ENCODE results near the gene NR3C1. TPM values are rescaled to one million over a fixed set of nuclear protein-coding genes. Genes with fewer than 3 reads are reported as not detected.

Gene NR3C1
- total RNA-seq, 1 donor from 2014 or later, result 47.8 TPM

- no peaks in the 10 kb centered on the region for H3K27me3 Mint-ChIP-seq (ENCODE audit: unreplicated experiment)
- no peaks in the 10 kb centered on the region for H3K9me3 Mint-ChIP-seq (ENCODE audit: unreplicated experiment)
- TF ChIP-seq CTCF (IDR thresholded peaks at IDR 0.05), result no peak
- DNase-seq (ENCODE audit: extremely low spot score, unreplicated experiment), result no peak
- no peaks in the 10 kb centered on the region for H3K36me3 Mint-ChIP-seq (ENCODE audit: unreplicated experiment)
- H3K27ac Mint-ChIP-seq (ENCODE audit: unreplicated experiment), result no peak overlapping the region
- peaks cover 7% of the 10 kb centered on the region for H3K4me1 Mint-ChIP-seq (ENCODE audit: unreplicated experiment)
- H3K4me3 Mint-ChIP-seq (ENCODE audit: unreplicated experiment), result no peak overlapping the region
Observed at GRCh38 chr5:143431789-143432188, 28.3 kb upstream of the NR3C1 start.

- no peak for TF ChIP-seq CTCF (IDR thresholded peaks at IDR 0.05)
- no peak overlapping the region for H3K4me3 Mint-ChIP-seq (ENCODE audit: unreplicated experiment)
- DNase-seq (ENCODE audit: extremely low spot score, unreplicated experiment), result no peak
- no peaks in the 10 kb centered on the region for H3K27me3 Mint-ChIP-seq (ENCODE audit: unreplicated experiment)
- no peaks in the 10 kb centered on the region for H3K36me3 Mint-ChIP-seq (ENCODE audit: unreplicated experiment)
- H3K27ac Mint-ChIP-seq (ENCODE audit: unreplicated experiment), result no peak overlapping the region
- no peaks in the 10 kb centered on the region for H3K4me1 Mint-ChIP-seq (ENCODE audit: unreplicated experiment)
- H3K9me3 Mint-ChIP-seq (ENCODE audit: unreplicated experiment), result no peaks in the 10 kb centered on the region
Observed at GRCh38 chr5:143428738-143429420, 25.4 kb upstream of the NR3C1 start.

- no peaks in the 10 kb centered on the region for H3K36me3 Mint-ChIP-seq (ENCODE audit: unreplicated experiment)
- no peak overlapping the region for H3K4me3 Mint-ChIP-seq (ENCODE audit: unreplicated experiment)
- no peaks in the 10 kb centered on the region for H3K9me3 Mint-ChIP-seq (ENCODE audit: unreplicated experiment)
- DNase-seq (ENCODE audit: extremely low spot score, unreplicated experiment), result no peak
- H3K4me1 Mint-ChIP-seq (ENCODE audit: unreplicated experiment), result no peaks in the 10 kb centered on the region
- H3K27me3 Mint-ChIP-seq (ENCODE audit: unreplicated experiment), result no peaks in the 10 kb centered on the region
- no peak overlapping the region for H3K27ac Mint-ChIP-seq (ENCODE audit: unreplicated experiment)
- TF ChIP-seq CTCF (IDR thresholded peaks at IDR 0.05), result no peak
Observed at GRCh38 chr5:143428155-143428554, 24.7 kb upstream of the NR3C1 start.

- Mint-ChIP-seq H3K27me3 (ENCODE audit: unreplicated experiment) (no peaks in the 10 kb centered on the region), H3K36me3 (ENCODE audit: unreplicated experiment) (no peaks in the 10 kb centered on the region), H3K4me1 (ENCODE audit: unreplicated experiment) (no peaks in the 10 kb centered on the region), H3K27ac (ENCODE audit: unreplicated experiment) (no peak overlapping the region), H3K4me3 (ENCODE audit: unreplicated experiment) (no peak overlapping the region), H3K9me3 (ENCODE audit: unreplicated experiment) (no peaks in the 10 kb centered on the region)
- TF ChIP-seq CTCF (IDR thresholded peaks at IDR 0.05), result no peak
- DNase-seq (ENCODE audit: extremely low spot score, unreplicated experiment), result no peak
Observed at GRCh38 chr5:143427122-143427735, 23.7 kb upstream of the NR3C1 start.

GRCh38 chr5:143426437-143426991 is 23.0 kb upstream of the NR3C1 start:
- DNase-seq (ENCODE audit: extremely low spot score, unreplicated experiment), result no peak
- Mint-ChIP-seq H3K4me3 (ENCODE audit: unreplicated experiment) (no peak overlapping the region), H3K9me3 (ENCODE audit: unreplicated experiment) (no peaks in the 10 kb centered on the region), H3K36me3 (ENCODE audit: unreplicated experiment) (no peaks in the 10 kb centered on the region), H3K27me3 (ENCODE audit: unreplicated experiment) (no peaks in the 10 kb centered on the region), H3K4me1 (ENCODE audit: unreplicated experiment) (no peaks in the 10 kb centered on the region), H3K27ac (ENCODE audit: unreplicated experiment) (no peak overlapping the region)
- no peak for TF ChIP-seq CTCF (IDR thresholded peaks at IDR 0.05)

Measured in osteocyte (in vitro differentiated cells).